ENCODE data around the gene UBE2V1. TPM values are rescaled to one million over a fixed set of nuclear protein-coding genes. Genes with fewer than 3 reads are reported as not detected.
A peak's percentile ranks its signal among the peaks of the same experiment; 100 is the strongest.

The UBE2V1 gene
- total RNA-seq, 2 donors from 2014 or later, result 77.4 to 109 TPM

DNA sequence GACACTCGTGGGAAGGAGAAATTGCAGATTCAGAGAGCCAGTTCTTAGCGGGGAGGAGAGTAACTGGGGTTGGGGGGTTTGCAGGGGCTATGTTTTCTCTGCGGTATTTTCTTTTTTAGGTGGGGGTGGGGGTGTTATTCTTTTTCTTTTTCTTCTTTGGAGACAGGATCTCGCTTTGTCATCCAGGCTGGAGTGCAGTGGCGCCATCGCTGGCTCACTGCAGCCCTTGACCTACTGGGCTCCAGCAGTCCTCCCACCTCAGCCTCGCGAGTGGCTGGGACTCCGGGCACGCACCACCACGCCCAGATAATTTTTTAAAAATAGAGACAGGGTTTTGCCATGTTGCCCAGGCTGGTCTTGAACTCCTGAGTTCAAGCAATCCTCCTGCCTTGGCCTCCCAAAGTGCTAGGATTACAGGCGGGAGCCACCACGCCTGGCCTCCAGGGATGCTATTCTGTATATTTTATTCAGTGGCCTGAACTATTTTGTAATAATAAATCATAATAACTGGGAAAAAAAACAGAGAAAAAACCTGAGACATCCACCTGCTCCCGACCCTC, 57.3 kb downstream of the UBE2V1 start:
- ATAC-seq (no peak), DNase-seq (no peak)
- intact Hi-C loops (cut with DNase I), result no loop called here

DNA sequence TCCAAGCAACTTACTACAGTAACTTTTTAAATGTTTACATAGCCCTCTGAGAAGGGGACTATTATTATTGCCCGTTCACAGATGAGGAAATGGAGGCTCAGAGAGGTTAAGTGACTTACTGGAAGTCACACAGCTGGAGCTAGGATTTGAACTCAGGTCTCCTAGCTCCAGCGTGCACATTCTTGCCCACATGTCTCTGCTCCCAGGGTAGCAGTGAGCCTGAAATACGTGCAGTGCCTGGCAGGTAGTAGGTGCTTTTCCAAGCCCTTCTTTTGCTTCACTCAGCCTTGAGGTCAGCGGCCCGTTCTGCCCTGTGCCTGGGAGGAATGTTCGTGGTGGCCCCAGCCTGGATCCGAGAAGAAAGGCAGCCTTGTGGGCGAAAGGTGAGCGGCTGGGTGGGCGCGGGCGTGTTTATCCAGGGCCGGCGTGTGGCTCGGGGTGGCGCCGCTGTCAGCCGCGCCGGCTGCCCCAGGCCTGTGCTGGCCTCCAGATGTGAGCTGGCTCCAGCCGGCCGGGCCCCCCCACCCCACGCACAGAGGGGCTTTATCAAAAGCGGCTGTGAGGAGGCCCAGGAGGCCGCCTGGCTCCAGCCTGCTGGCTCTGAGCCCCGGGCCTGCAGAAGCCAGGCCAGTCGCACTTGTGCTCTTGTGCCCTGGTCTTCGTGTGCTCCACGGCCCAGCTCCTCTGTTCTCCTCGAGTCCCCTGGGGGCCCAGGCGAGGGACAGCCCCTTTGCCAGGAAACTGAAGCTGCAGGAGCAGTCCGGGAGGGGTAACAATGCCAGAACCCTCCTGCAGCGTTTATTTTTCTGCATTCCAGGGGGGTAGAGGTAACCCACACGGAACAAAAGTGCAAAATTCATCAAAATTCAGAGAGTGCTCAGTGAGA, 58.1 kb downstream of the UBE2V1 start:
- intact Hi-C loops (cut with DNase I), result no loop called here
- ATAC-seq, result peak; percentile 50 to 89
- DNase-seq, result peak; percentile 59

DNA sequence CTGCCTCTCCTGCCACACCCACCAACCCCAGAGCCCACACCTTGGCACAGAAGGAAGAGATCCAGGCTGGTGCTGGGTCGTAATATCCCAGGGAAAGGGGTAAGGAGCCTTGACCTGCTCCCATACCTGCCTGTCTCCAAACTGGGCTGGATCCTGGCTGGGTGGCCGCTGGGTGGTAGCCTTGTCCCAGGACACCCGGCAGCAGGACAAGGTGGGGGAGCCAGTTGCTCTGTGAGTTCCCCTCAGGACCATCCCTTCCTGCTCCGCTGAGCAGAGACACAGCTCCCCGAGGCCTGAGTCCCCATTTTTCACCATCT, 58.8 kb downstream of the UBE2V1 start:
- no peak for ATAC-seq
- no peak for DNase-seq
- intact Hi-C loops (cut with DNase I), result no loop called here

DNA sequence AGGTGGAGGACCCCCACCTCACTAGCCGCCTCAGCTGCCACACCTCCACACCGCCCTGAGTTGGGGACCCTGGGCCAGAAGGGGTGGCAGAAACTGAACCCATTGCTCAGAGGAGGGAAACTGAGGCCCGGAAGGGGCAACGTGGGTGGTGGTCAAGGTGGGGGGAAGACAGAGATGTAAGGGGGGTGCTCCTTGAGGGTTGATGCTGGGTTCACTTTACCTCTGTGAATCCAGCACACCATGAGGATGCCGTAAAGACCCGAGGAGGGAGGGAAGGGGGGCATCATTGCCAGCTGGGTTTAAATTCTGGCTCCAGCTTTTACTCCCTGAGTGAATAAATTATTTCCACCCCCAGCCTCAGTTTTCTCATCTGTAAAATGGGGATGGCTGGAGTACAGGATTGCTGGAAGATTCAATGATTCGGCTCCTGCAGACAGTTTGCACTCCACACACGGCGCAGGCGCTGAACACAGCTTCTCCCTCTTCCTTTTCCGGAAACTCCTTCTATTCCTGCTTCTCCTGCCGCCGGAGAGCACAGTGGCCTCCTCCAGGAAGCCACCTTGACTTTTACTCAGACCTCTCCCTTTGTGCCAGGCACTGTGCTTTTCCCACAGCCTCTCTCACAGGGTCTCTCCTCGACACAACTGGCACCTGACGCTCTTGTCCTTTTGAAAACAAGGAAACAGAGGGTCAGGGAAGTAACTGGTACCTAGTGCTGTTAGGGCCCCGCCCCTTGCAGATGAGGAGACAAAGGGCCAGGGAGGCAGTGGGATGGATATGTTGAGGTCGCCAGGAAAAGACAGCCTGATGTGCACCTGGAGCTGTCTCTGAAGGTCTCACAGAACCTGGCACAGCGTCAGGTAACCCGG, 59.4 kb downstream of the UBE2V1 start:
- no peak for ATAC-seq
- intact Hi-C loops (cut with DNase I), result no loop called here
- DNase-seq, result no peak

DNA sequence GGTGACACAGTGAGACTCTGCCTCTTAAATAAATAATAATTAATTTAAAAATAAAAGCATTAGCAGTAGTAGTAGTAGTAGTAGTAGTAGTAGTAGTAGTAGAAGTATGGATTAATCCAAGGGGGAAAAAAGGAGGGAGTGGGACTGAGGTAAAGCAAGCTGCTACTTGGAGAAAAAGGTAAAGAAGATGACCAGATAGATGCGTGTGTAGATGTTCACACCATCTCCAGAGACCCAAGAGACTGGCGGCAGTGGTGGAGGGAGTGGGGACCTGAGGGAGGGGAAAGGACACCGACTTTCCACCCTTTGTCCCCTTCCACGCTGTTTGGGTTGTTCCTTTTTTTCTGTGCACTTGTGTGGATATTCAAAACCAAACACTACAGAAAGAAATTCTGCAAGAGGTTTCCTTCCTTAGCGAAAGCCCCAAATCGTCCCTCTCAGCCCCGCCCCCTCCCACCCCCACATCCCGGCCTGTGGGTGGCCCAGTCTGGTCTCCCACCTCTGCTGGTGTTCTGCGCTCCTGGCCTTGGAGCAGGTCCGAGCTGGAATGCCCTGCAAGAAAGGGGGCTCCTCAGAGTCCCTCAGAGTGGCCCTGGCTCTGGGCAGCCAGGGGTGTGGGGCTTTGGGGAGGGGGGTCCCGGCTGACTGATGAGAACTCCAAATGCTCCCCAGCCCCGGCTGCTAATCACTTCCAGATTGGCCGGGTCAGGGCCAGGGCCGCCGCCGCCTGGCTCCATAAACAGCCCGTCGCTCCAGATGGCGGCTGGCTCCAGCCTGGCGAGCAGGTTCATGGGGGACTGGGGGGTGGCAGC, 60.2 kb downstream of the UBE2V1 start:
- DNase-seq (no peak), ATAC-seq (no peak)
- intact Hi-C loops (cut with DNase I), result no loop called here

DNA sequence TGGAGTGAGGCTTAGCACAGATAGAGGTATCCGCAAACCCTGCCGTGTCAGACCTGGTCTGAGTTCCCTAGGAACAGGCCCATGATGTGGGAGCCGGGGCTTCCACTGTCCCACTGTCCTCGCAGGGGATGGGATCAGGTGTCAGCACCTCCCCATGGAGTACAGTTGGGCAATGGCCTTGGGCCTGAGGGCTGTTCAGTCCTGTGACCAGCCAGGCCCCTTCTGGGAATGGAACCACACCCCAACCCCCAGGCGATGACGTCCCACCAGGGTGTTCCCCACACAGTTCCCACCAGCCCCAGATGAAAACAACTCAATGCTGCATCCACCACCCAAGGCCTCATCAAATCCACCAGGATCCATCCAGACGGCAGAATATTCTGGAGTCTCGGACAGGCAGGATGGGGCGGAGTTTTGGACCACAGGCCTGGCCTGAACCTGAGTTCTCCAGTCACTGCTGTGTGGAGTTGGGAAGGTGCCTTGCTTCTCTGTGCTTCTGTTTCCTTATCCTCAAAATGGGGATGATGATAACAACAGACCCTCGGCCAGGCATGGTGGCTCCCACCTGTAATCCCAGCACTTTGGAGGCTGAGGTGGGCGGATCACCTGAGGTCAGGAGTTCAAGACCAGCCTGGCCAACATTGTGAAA, 62.2 kb downstream of the UBE2V1 start:
- intact Hi-C loops (cut with DNase I), result no loop called here
- DNase-seq (no peak), ATAC-seq (no peak)

DNA sequence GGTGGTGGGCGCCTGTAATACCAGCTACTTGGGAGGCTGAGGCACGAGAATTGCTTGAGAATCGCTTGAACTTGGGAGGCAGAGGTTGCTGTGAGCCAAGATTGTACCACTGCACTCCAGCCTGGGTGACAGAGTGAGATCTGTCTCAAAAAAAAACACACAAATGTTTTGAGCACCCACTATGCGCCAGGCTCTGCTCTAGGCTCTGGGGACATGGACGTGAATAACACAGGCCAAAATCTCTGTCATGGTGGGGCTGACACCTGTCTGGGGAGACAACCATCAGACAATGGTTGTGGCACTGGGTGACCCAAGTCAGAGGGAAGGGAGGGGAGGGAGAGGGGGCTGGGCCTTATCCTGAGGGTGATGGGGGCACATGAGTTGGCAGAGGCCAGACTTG, 62.7 kb downstream of the UBE2V1 start:
- intact Hi-C loops (cut with DNase I), result no loop called here
- DNase-seq, result no peak
- no peak for ATAC-seq

DNA sequence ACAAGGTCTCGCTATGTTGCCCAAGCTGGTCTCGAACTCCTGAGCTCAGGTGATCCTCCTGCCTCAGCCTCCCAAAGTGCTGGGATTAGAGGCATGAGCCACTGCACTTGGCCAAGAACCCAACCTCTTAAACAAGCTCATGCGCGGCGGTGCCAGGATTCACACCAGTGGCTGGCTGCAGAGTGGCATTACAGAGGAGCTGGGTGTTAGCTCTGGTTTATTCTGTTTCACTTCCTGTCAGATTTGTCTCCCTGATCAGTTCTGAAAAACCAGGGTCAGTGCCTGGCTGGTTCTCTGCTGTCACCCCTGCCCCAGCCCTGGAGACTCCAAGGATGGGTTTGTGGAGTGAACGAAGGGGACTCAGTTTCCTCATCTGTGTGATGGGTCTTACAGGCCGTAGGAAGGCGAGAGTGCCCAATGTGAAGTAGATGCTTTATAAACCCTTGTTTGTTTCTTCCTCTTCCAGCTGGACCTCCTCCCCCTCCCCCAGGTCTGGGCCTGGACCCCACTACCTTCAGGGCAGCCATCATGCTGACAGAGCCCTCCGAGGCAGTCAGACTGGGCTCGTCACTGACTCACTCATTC, 63.4 kb downstream of the UBE2V1 start:
- ATAC-seq, result no peak
- no peak for DNase-seq
- intact Hi-C loops (cut with DNase I), result no loop called here

DNA sequence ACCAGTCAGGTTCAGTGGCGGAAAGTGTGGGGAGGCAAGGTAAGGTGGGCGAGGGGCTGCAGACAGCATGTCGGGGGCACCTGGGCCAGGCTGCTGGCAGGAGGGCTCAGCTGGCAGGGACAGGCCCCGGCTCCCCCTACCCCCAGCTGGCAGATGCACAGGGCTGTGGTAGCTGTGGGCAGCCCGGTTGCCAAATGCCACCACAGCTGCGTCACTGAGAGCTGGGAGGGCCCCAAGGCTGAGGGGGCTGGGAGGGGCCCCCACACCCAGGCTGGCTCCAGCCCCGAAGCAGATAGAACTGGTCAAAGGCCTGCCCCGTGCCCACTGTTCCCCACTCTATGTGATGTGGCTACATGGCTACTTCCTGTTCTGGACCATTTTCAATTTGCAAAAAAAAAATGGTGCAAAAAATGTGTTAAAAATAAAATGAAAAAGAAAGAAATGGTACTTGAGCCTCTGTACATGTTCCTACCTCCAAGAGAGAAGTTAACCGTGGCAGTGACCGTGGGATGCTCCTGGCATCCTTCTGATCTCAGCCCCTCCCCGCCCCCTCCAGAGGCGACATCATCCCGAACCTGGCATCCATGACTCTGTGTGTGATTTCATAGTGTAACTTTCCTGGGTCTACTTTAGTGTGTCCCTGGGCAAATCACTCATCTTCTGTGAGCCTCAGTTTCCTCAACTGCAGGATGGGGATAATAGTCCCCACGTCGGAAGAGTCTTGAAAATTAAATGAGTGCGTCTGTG, 64.4 kb downstream of the UBE2V1 start:
- ATAC-seq (peak in 1 of 2 donors; percentile 31), DNase-seq (peak; percentile 54)
- intact Hi-C loops (cut with DNase I), result no loop called here

DNA sequence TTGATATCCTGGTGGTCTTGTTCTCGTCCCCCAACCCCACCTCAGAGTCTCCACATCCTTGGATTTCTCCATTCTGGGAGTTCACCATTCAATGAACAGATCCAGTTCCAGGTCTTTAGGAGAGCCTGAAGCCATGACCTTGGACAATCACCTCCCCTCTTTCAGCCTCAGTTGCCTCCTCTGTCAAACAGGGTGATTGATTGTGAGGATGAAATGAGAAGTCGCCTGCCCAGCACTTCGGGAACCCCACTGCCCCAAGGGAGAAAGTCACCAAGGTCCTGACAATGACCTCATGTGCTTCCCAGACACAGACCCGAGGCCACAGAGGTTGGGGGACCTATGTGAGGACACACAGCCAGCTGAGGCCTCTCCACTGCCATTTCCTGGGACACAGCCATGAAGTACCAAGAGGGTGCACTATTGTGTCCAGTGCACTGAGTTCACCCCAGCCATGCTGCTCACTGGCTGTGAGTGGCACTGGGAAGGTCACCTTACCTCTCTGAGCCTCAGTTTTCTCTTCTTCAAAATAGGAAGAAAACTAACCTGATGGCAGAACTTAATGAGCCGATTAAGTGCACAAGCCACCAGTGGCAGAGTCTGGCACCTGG, 68.5 kb downstream of the UBE2V1 start:
- no peak for DNase-seq
- no peak for ATAC-seq
- intact Hi-C loops (cut with DNase I), result no loop called here

DNA sequence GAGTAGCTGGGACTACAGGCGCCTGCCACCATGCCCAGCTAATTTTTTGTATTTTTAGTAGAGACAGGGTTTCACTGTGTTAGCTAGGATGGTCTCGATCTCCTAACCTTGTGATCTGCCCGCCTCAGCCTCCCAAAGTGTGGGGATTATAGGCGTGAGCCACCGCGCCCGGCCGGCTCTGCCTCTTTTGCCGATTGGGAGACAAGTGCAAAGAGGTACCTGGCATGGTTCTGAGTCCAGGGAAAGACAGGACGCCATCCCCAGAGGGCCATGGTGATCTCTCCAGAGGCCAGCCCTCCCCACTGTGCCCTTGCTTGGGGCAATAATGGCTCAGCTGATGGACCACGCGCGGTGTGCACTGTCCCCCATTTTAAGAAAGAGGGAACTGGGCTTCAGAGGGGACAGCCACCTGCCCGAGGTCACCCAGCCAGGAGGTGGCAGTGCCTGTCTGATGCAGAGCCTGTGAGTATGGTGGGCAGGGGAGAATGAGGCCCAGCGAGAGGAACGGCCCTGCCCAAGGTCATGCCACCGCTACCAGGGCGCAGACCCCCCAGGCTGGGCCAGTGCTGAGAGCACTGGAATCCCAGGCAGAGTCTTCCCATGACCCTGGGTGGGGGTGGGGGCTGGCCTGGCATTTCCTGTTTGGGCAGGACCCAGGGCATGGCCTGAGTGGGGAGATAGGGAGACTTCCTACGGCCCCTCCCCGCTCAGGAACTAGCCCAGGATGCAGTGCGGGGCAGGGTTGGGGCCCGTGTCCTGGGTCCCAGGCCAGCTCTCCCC, 69.2 kb downstream of the UBE2V1 start:
- intact Hi-C loops (cut with DNase I), result no loop called here
- DNase-seq, result no peak
- ATAC-seq, result no peak

DNA sequence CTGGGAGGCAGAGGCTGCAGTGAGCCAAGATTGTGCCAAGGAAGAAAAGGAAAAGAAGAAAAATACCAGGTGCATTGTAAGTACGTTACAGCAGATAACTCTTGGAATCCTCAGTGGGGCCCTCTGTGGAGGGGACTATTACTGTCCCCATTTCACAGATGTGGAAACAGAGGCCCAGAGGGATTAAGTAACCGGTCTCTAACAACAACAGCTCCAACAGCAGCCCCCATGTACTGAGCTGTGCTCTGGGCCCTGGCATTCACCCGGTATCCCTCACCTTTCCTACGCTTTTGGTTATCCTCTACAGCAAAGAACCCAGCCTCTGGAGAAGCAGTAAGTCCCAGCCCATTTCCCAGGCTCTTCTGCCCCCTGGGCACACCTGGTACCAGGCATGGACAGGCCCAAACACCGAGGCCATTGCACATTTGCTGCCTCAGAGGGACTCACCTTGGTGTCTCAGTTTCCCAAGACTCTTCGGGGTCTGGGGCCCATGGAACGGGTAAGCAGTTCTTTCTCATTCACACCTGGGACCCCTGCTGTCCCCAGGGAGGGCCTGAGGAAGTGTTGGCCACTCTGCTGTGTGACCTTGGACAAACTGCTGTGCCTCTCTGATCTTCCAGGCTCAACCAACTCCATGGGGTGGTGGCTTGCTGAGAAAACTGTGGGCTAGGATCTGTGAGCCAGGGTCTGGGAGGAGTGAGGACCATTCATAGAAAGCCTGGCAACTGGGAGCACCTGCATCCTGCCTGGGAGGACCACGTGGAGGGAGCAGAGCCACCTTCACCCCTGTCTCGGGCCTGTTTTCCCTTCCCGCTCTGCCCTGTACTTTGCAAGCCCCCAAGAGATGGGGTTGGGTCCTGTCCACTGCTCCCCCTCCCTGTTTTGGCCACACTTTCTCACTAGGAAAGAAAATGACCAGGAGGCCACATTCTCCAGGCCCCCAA, 70.3 kb downstream of the UBE2V1 start:
- DNase-seq (no peak), ATAC-seq (no peak)
- intact Hi-C loops (cut with DNase I), result no loop called here

DNA sequence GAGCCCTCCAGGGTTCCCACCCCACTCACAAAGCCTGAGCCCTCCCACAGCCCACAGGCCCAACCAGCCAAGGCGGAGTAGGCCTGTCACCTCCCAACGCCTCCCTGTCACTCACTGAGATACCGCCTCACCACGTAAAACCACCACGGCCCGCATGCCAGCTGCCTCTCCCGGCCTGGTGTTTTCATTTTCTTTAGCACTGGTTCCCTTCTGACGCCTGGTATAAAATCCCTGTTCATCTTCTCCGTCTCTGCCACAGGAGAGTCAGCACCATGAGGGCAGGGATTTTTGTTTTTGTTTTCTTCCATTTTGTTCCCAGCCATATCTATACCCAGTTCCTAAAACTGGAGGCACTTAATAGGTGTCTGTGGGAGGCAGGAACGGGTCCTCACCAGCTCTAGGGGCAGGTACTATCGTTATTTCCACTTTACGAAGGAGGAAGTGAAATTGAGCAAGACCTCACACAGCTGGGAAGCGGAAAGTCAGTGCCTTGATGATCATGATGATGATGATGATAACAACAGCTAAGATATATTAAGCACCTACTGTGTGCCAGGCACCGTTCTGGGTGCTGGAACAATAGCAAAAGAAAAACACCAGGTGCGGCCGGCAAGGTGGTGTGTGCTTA, 71.6 kb downstream of the UBE2V1 start:
- intact Hi-C loops (cut with DNase I), result no loop called here
- no peak for ATAC-seq
- no peak for DNase-seq

DNA sequence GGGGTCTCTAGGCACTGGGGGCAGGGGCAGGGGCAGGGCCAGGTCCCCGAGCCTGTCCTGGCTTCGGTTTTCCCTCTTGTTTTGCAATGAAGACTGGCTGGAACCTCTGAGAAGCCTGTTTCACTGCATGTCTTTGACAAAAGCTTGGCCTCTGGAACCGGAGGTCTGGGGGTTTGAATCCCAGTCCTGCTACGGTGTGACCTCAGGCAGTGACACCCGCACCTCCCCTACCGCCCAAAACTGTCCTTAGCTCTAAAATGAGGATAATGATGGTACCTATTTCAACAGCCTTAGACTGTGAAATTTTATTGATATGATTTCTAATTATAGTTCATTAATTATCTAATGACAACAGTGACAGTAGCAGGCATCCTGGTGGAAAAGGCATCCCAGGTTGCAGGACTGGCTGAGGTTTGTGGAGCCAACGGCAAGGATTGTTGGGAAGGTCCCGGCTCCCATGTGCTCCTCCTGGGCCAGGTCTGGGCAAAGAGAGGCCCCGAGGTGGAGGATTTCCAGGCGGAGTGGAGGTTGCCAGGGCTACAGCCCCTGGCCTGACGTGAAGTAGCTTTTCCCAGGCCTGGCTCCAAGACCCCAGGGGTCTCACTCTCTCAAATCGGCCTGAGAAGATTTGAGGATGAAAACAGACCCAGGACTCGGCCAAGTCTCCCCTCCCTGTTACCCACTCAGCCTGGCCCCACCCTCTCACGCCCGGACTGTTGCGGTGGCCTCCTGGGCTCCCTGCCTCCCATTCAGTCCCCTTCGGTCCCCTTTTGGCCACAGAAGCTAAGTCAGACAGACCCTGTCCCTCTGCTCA, 72.3 kb downstream of the UBE2V1 start:
- intact Hi-C loops (cut with DNase I), result no loop called here
- ATAC-seq, result no peak
- no peak for DNase-seq
